ENCODE data around the gene SMAD1. TPM values are rescaled to one million over a fixed set of nuclear protein-coding genes. Genes with fewer than 3 reads are reported as not detected.

SMAD1 gene
- total RNA-seq, 2 experiments from 2014 or later: 9.7 to 11.5 TPM

- no peak overlapping the region for H3K27ac ChIP-seq (ENCODE audit: low read depth in 1 of 2, low read length in 2 of 2)
- ATAC-seq (ENCODE audit: poor library complexity): no peak
- H3K27me3 Mint-ChIP-seq: no peaks in the 10 kb centered on the region
Observed at GRCh38 chr4:145535202-145535601, 53.5 kb downstream of the SMAD1 start.

GRCh38 chr4:145536044-145536443, 54.4 kb downstream of the SMAD1 start:
- Mint-ChIP-seq H3K36me3 (ENCODE audit: low read depth) (peaks cover 8% of the 10 kb centered on the region), H3K27ac (no peak overlapping the region), H3K4me3 (no peak overlapping the region), H3K4me1 (ENCODE audit: low read depth) (no peaks in the 10 kb centered on the region), H3K9me3 (no peaks in the 10 kb centered on the region), H3K27me3 (no peaks in the 10 kb centered on the region)
- CTCF ChIA-PET: no interaction called here
- ATAC-seq (ENCODE audit: poor library complexity) (no peak), DNase-seq (no peak)
- Histone ChIP-seq H3K4me3 (ENCODE audit: low read length) (no peak overlapping the region), H3K27ac (ENCODE audit: low read depth in 1 of 2, low read length in 2 of 2) (no peak overlapping the region), H3K36me3 (ENCODE audit: insufficient read depth, low read length) (no peaks in the 10 kb centered on the region), H3K4me1 (ENCODE audit: insufficient read depth, low read length) (no peaks in the 10 kb centered on the region), H3K27me3 (ENCODE audit: control insufficient read depth in 1 of 2, insufficient read depth in 2 of 2, low read length in 2 of 2) (peaks cover 0 to 3% of the 10 kb centered on the region in 2 experiments), H3K9me3 (ENCODE audit: control insufficient read depth in 1 of 2, insufficient read depth in 1 of 2, low read length in 2 of 2) (no peaks in the 10 kb centered on the region)
- POLR2A ChIA-PET: no interaction called here
- no peak for TF ChIP-seq CTCF (IDR thresholded peaks at IDR 0.05)
- intact Hi-C loops (cut with DNase I, micrococcal nuclease): no loop called here

More at GRCh38 chr4:145535202-145535601, 53.5 kb downstream of the SMAD1 start:
- Histone ChIP-seq H3K4me1 (ENCODE audit: insufficient read depth, low read length) (no peaks in the 10 kb centered on the region), H3K36me3 (ENCODE audit: insufficient read depth, low read length) (no peaks in the 10 kb centered on the region), H3K4me3 (ENCODE audit: low read length) (no peak overlapping the region), H3K27me3 (ENCODE audit: control insufficient read depth in 1 of 2, insufficient read depth in 2 of 2, low read length in 2 of 2) (peaks cover 0 to 3% of the 10 kb centered on the region in 2 experiments), H3K9me3 (ENCODE audit: control insufficient read depth in 1 of 2, insufficient read depth in 1 of 2, low read length in 2 of 2) (no peaks in the 10 kb centered on the region)
- no peak for DNase-seq
- no peak for TF ChIP-seq CTCF (IDR thresholded peaks at IDR 0.05)
- intact Hi-C loops (cut with DNase I, micrococcal nuclease): loop anchor here in 1 of 2 experiments (2.0 kb wide), 1 partner anchor 52 kb away; no protein-coding TSS in a partner anchor
- ChIA-PET CTCF (interaction anchor here (0.6 kb wide), 1 partner anchor 13 kb away, joined by 3 read pairs; no protein-coding TSS in a partner anchor), POLR2A (no interaction called here)
- no peak overlapping the region for H3K27ac Mint-ChIP-seq
- no peaks in the 10 kb centered on the region for H3K9me3 Mint-ChIP-seq
- H3K36me3 Mint-ChIP-seq (ENCODE audit: low read depth): peaks cover 8% of the 10 kb centered on the region
- H3K4me1 Mint-ChIP-seq (ENCODE audit: low read depth): no peaks in the 10 kb centered on the region
- no peak overlapping the region for H3K4me3 Mint-ChIP-seq

GRCh38 chr4:145538596-145538995, 56.9 kb downstream of the SMAD1 start:
- H3K4me3 Mint-ChIP-seq: no peak overlapping the region
- no peaks in the 10 kb centered on the region for H3K4me1 Mint-ChIP-seq (ENCODE audit: low read depth)
- no peak overlapping the region for H3K27ac Mint-ChIP-seq
- no peak for TF ChIP-seq CTCF (IDR thresholded peaks at IDR 0.05)
- H3K27me3 Mint-ChIP-seq: no peaks in the 10 kb centered on the region
- H3K27ac ChIP-seq (ENCODE audit: low read depth in 1 of 2, low read length in 2 of 2): no peak overlapping the region
- H3K9me3 Mint-ChIP-seq: no peaks in the 10 kb centered on the region
- ChIA-PET CTCF (interaction anchor here (1.5 kb wide), 1 partner anchor 9 kb away, joined by 3 read pairs; no protein-coding TSS in a partner anchor), POLR2A (no interaction called here)
- H3K36me3 ChIP-seq (ENCODE audit: insufficient read depth, low read length): no peaks in the 10 kb centered on the region
- H3K36me3 Mint-ChIP-seq (ENCODE audit: low read depth): peaks cover 19% of the 10 kb centered on the region
- no peaks in the 10 kb centered on the region for H3K9me3 ChIP-seq (ENCODE audit: control insufficient read depth in 1 of 2, insufficient read depth in 1 of 2, low read length in 2 of 2)
- no peak for ATAC-seq (ENCODE audit: poor library complexity)
- H3K4me3 ChIP-seq (ENCODE audit: low read length): no peak overlapping the region
- intact Hi-C loops (cut with DNase I, micrococcal nuclease): no loop called here
- peaks cover 0 to 3% of the 10 kb centered on the region in 2 experiments for H3K27me3 ChIP-seq (ENCODE audit: control insufficient read depth in 1 of 2, insufficient read depth in 2 of 2, low read length in 2 of 2)
- H3K4me1 ChIP-seq (ENCODE audit: insufficient read depth, low read length): no peaks in the 10 kb centered on the region
- no peak for DNase-seq
